Activated CD4-positive, alpha-beta T cell treated with anti-CD3 and anti-CD28 coated beads, Interleukin-2, amount 10 ng/mL, durations not matched to agents 24 days and 14 days (primary cell): ENCODE results near the gene DAB1. TPM values are rescaled to one million over a fixed set of nuclear protein-coding genes. Genes with fewer than 3 reads are reported as not detected.

ENCODE experiments used
- DNase-seq: peaks from one replicate; pipeline ENCODE4 v3.0.0; 2022
- H3K27ac Mint-ChIP-seq: one replicate; pipeline ENCODE4 v1.8.0; 2022; ENCODE audit warnings: mild to moderate bottlenecking, mixed read lengths
- H3K27me3 Mint-ChIP-seq: one replicate; pipeline ENCODE4 v1.8.0; 2022; ENCODE audit warnings: mixed read lengths
- H3K36me3 Mint-ChIP-seq: one replicate; pipeline ENCODE4 v1.8.0; 2022; ENCODE audit warnings: low read depth, mild to moderate bottlenecking, mixed read lengths
- H3K4me1 Mint-ChIP-seq: one replicate; pipeline ENCODE4 v1.8.0; 2021; ENCODE audit warnings: mixed read lengths
- H3K4me3 Mint-ChIP-seq: one replicate; pipeline ENCODE4 v1.8.0; 2022; ENCODE audit warnings: mild to moderate bottlenecking, moderate library complexity, mixed read lengths
- H3K9me3 Mint-ChIP-seq: one replicate; pipeline ENCODE4 v1.8.0; 2021; ENCODE audit warnings: mixed read lengths
- intact Hi-C: fragments of 100-400 bp; cut with micrococcal nuclease; formaldehyde crosslinking; loops from one replicate; pipeline ENCODE4 v1.15.1; 2023
- total RNA-seq: library from RNA; stranded (reverse); gene quantifications from 2 replicates; pipeline ENCODE4 v1.2.3, GENCODE V29; 2022

The DAB1 gene
- total RNA-seq, 1 donor from 2014 or later: not detected

GRCh38 chr1:57186455-57186854, 237.4 kb downstream of the DAB1 start:
- Mint-ChIP-seq H3K27ac (no peak overlapping the region), H3K4me3 (no peak overlapping the region), H3K36me3 (no peaks in the 10 kb centered on the region), H3K9me3 (no peaks in the 10 kb centered on the region), H3K4me1 (no peaks in the 10 kb centered on the region), H3K27me3 (no peaks in the 10 kb centered on the region)
- no peak for DNase-seq
- intact Hi-C loops: no loop called here

- Mint-ChIP-seq H3K27ac (no peak overlapping the region), H3K4me1 (no peaks in the 10 kb centered on the region), H3K9me3 (no peaks in the 10 kb centered on the region), H3K4me3 (no peak overlapping the region), H3K36me3 (no peaks in the 10 kb centered on the region), H3K27me3 (peaks cover 1% of the 10 kb centered on the region)
- no peak for DNase-seq
- intact Hi-C loops: no loop called here
Measured at GRCh38 chr1:57179001-57179400, 244.9 kb downstream of the DAB1 start.

DNA sequence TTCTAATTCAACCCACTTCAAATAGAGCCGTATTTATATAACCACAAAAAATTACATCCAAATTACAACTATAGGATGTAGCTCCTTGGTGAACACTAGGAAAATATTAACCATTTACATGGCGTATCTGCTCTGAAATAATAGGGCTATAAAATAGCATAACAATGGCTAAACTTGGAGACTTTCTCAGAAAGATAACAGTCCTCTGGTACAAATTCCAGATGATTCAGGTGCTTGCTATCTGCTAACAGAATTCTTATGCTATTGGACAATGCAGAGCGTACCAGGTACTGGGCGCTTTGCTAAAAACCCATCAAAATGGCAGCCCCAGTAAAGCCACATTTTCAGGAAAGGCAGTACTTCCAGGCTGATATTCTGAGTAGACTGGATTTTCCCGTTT, 248.4 kb downstream of the DAB1 start:
- Mint-ChIP-seq H3K4me3 (no peak overlapping the region), H3K36me3 (no peaks in the 10 kb centered on the region), H3K27ac (no peak overlapping the region), H3K4me1 (no peaks in the 10 kb centered on the region), H3K27me3 (peaks cover 1% of the 10 kb centered on the region), H3K9me3 (no peaks in the 10 kb centered on the region)
- no peak for DNase-seq
- intact Hi-C loops: no loop called here

GRCh38 chr1:57172040-57172439, 251.8 kb downstream of the DAB1 start:
- Mint-ChIP-seq H3K4me3 (no peak overlapping the region), H3K27ac (no peak overlapping the region), H3K4me1 (no peaks in the 10 kb centered on the region), H3K9me3 (peaks cover 4% of the 10 kb centered on the region), H3K36me3 (no peaks in the 10 kb centered on the region), H3K27me3 (peaks cover 1% of the 10 kb centered on the region)
- intact Hi-C loops: no loop called here
- no peak for DNase-seq

- no peak for DNase-seq
- Mint-ChIP-seq H3K4me1 (no peaks in the 10 kb centered on the region), H3K4me3 (no peak overlapping the region), H3K9me3 (peaks cover 4% of the 10 kb centered on the region), H3K36me3 (no peaks in the 10 kb centered on the region), H3K27ac (no peak overlapping the region), H3K27me3 (no peaks in the 10 kb centered on the region)
- intact Hi-C loops: no loop called here
Measured at GRCh38 chr1:57167997-57168396, 255.9 kb downstream of the DAB1 start.

GRCh38 chr1:57165546-57165945, 258.3 kb downstream of the DAB1 start:
- Mint-ChIP-seq H3K27ac (no peak overlapping the region), H3K9me3 (peaks cover 4% of the 10 kb centered on the region), H3K36me3 (no peaks in the 10 kb centered on the region), H3K4me1 (no peaks in the 10 kb centered on the region), H3K27me3 (no peaks in the 10 kb centered on the region), H3K4me3 (no peak overlapping the region)
- DNase-seq: no peak
- intact Hi-C loops: no loop called here

- Mint-ChIP-seq H3K4me1 (no peaks in the 10 kb centered on the region), H3K4me3 (no peak overlapping the region), H3K36me3 (no peaks in the 10 kb centered on the region), H3K9me3 (peaks cover 4% of the 10 kb centered on the region), H3K27me3 (no peaks in the 10 kb centered on the region), H3K27ac (no peak overlapping the region)
- intact Hi-C loops: no loop called here
- DNase-seq: no peak
Measured at GRCh38 chr1:57164584-57164983, 259.3 kb downstream of the DAB1 start.

DNA sequence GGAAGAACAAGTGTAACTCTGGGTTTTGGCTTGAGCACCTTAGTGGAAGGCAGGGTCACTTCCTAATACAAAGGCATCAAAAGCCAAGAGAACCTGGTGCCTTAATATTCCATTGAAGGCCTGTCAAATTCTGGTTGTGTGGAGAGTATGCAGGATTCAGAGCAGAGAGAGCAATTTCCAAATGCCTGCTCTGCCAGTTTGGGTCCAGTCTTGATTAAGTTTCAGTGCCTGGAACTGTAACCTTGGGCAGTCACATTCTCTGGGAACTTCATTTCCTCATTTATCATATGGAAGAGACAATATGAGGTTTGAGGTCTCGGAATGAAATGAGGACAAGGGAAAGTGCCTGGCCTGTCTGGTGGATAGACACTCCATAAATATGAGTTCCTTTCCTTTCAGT, 260.1 kb downstream of the DAB1 start:
- DNase-seq: no peak
- intact Hi-C loops: no loop called here
- Mint-ChIP-seq H3K4me3 (no peak overlapping the region), H3K27ac (no peak overlapping the region), H3K9me3 (peaks cover 4% of the 10 kb centered on the region), H3K4me1 (no peaks in the 10 kb centered on the region), H3K27me3 (no peaks in the 10 kb centered on the region), H3K36me3 (no peaks in the 10 kb centered on the region)

DNA sequence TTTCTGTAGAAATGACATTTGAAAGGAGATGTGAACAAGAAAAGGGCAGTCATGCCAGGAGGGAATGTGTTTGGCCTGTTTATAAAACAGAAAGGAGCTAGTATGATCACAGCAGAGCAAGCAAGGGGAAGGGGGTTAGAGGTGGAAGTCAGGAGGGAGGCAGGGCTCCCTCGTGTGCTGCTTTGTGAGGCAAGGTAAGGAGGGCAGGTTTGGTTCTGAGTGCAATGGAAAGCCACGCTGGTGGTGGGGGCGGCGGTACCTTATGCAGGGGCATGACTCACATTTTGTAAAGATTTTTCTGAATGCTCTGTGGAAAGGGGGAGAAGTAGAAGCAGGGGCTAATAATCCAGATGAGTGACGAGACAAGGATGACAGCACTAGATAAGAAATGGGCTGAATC, 260.5 kb downstream of the DAB1 start:
- H3K36me3 Mint-ChIP-seq: no peaks in the 10 kb centered on the region
- no peak overlapping the region for H3K27ac Mint-ChIP-seq
- H3K9me3 Mint-ChIP-seq: peaks cover 4% of the 10 kb centered on the region
- DNase-seq: no peak
- no peak overlapping the region for H3K4me3 Mint-ChIP-seq
- intact Hi-C loops: no loop called here
- no peaks in the 10 kb centered on the region for H3K4me1 Mint-ChIP-seq
- H3K27me3 Mint-ChIP-seq: no peaks in the 10 kb centered on the region

- H3K9me3 Mint-ChIP-seq: peaks cover 4% of the 10 kb centered on the region
- H3K4me3 Mint-ChIP-seq: no peak overlapping the region
- no peaks in the 10 kb centered on the region for H3K36me3 Mint-ChIP-seq
- H3K4me1 Mint-ChIP-seq: no peaks in the 10 kb centered on the region
- intact Hi-C loops: no loop called here
- H3K27ac Mint-ChIP-seq: no peak overlapping the region
- no peak for DNase-seq
- no peaks in the 10 kb centered on the region for H3K27me3 Mint-ChIP-seq
Measured at GRCh38 chr1:57162607-57163261, 261.1 kb downstream of the DAB1 start.

DNA sequence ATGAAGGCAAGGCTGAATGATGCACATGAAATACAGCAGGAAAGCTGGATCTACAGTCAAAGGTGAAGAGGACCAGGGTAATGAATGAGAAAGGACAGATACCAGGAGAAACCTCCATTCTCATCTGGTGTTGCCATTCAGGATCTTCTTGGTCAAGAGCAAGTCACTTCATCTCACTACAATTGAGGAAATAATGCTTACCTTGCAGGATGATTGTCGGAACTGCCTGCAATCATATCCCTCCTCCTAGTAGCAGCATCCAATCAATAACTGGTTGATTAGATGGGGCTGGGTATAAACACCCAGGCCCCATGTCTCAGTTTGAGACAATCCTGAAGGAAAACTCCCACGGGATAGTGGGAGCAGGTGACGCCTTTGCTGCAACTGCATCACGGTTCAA, 263.3 kb downstream of the DAB1 start:
- intact Hi-C loops: no loop called here
- Mint-ChIP-seq H3K9me3 (no peaks in the 10 kb centered on the region), H3K4me1 (no peaks in the 10 kb centered on the region), H3K4me3 (no peak overlapping the region), H3K27me3 (peaks cover 2% of the 10 kb centered on the region), H3K27ac (no peak overlapping the region), H3K36me3 (no peaks in the 10 kb centered on the region)
- DNase-seq: no peak

DNA sequence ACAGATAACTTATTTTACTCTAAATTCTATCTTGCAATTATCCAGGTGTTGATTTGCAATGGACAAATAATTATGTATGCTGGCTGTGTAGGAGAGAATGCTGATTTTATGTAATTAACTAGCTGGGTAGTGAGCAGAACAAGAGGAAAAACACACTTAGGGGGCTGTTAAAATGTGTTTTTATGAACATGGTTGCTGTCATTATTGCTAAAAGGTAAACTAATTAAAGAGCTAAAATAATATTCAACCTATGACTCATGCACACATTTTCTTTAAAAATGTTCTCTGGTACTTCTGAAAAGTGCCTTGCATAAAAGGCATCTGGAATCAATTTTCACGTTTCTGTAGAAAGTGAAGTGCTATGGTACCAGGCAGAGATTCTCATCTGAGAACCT, 265.3 kb downstream of the DAB1 start:
- Mint-ChIP-seq H3K27ac (no peak overlapping the region), H3K4me1 (no peaks in the 10 kb centered on the region), H3K9me3 (no peaks in the 10 kb centered on the region), H3K27me3 (peaks cover 2% of the 10 kb centered on the region), H3K36me3 (no peaks in the 10 kb centered on the region), H3K4me3 (no peak overlapping the region)
- intact Hi-C loops: no loop called here
- no peak for DNase-seq

DNA sequence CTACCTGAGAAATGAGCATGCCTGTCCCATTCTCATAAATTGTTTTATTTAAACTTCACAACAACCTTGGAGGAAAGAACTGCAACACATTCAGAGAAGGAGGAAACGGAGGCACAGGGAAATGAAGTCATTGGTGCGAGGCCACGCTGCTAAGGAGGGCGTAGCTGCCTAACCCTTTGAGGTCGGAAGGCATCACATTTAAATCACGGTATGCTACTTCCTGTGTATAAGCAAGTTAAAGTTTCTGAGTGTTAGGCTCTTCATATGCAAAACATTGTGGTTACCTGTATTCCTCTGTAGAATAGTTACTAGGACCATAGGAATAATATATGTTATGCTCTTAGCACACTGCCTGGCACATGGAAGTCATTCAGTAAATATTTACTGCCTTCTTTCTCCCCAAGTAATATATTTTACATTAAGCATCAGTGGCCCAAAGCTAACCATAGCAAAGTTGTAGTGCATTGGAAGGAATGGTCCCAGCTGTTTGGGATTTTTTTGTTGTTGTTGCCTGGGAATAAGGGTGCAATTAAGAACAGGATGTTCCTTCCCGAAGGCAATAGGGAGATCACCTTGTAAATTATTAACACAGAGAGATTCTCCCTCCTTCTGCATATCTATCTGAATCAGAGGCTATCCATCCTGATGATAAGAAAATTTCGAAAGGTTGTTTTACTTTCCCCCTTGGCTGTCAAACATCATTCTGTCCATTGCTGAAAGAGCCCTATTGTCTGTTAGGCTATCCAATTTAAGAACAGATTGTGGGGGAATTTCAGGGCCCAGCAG, 265.8 kb downstream of the DAB1 start:
- DNase-seq: no peak
- H3K4me1 Mint-ChIP-seq: no peaks in the 10 kb centered on the region
- no peak overlapping the region for H3K4me3 Mint-ChIP-seq
- intact Hi-C loops: no loop called here
- H3K27ac Mint-ChIP-seq: no peak overlapping the region
- H3K27me3 Mint-ChIP-seq: peaks cover 2% of the 10 kb centered on the region
- no peaks in the 10 kb centered on the region for H3K9me3 Mint-ChIP-seq
- no peaks in the 10 kb centered on the region for H3K36me3 Mint-ChIP-seq

- peaks cover 2% of the 10 kb centered on the region for H3K27me3 Mint-ChIP-seq
- no peaks in the 10 kb centered on the region for H3K4me1 Mint-ChIP-seq
- intact Hi-C loops: no loop called here
- DNase-seq: no peak
- no peak overlapping the region for H3K27ac Mint-ChIP-seq
- H3K4me3 Mint-ChIP-seq: no peak overlapping the region
- H3K36me3 Mint-ChIP-seq: no peaks in the 10 kb centered on the region
- no peaks in the 10 kb centered on the region for H3K9me3 Mint-ChIP-seq
Measured at GRCh38 chr1:57156907-57157306, 267.0 kb downstream of the DAB1 start.

- Mint-ChIP-seq H3K36me3 (no peaks in the 10 kb centered on the region), H3K27ac (no peak overlapping the region), H3K4me1 (no peaks in the 10 kb centered on the region), H3K4me3 (no peak overlapping the region), H3K9me3 (no peaks in the 10 kb centered on the region), H3K27me3 (no peaks in the 10 kb centered on the region)
- DNase-seq: no peak
- intact Hi-C loops: no loop called here
Measured at GRCh38 chr1:57146100-57146499, 277.8 kb downstream of the DAB1 start.
